SK-N-SH (cell line): ENCODE data around the gene UBE2L6. TPM values are rescaled to one million over a fixed set of nuclear protein-coding genes. Genes with fewer than 3 reads are reported as not detected.
A peak's percentile ranks its signal among the peaks of the same experiment; 100 is the strongest.

Source experiments
- CTCF ChIA-PET: fragments of 300-600, 350-600 bp; formaldehyde crosslinking; extraction: SDS; loops from one replicate; lab custom pipeline; 2021; lab: Yijun Ruan, JAX
- POLR2A ChIA-PET: fragments of 350-600 bp; sonication (Branson Sonifier 250); formaldehyde crosslinking; extraction: SDS; loops from one replicate; lab custom pipeline; 2020; ENCODE audit warnings: antibody characterized with exemption, inconsistent platforms; lab: Yijun Ruan, JAX
- DNase-seq: peaks from one replicate; pipeline ENCODE4 v3.0.0; 2012
- H2AFZ ChIP-seq: fragments of 200-600 bp; sonication (generic); 2 replicates; pipeline ENCODE4 v1.8.1; 2016; ENCODE audit warnings: antibody characterized with exemption, mild to moderate bottlenecking, low read depth
- H3F3A ChIP-seq: fragments of 200-600 bp; sonication (generic); replicated peaks from 2 replicates; pipeline ENCODE3; 2016; ENCODE audit warnings: antibody characterized with exemption, mild to moderate bottlenecking; ENCODE audit not compliant: insufficient read depth
- H3K27ac ChIP-seq, 2 experiments: fragments of 200-500 bp in 1 of 2; fragments of 200-600 bp in 1 of 2; sonication (Bioruptor generic) in 1 of 2; sonication (generic), shearing (Covaris generic) in 1 of 2; 2 replicates each; pipeline versions ENCODE4 v1.5.1 to v1.6.1; 2014 to 2016; ENCODE audit warnings: low read depth in 2 of 2, inconsistent platforms in 1 of 2, low read length in 1 of 2, mild to moderate bottlenecking in 1 of 2, mixed read lengths in 1 of 2
- H3K27me3 ChIP-seq: fragments of 200-600 bp; sonication (generic), shearing (Covaris generic); 2 replicates; pipeline ENCODE4 v1.6.1; 2016; ENCODE audit warnings: mixed run types; ENCODE audit not compliant: insufficient read depth
- H3K36me3 ChIP-seq, 2 experiments: fragments of 200-500 bp in 1 of 2; fragments of 200-600 bp in 1 of 2; sonication (Bioruptor generic) in 1 of 2; sonication (generic) in 1 of 2; replicated peaks in 1 of 2; 2 replicates each; pipeline versions ENCODE3 to v1.5.1; 2014 to 2016; ENCODE audit warnings: low read length in 1 of 2, mild to moderate bottlenecking in 1 of 2; ENCODE audit not compliant: insufficient read depth in 2 of 2, control insufficient read depth in 1 of 2
- H3K4me1 ChIP-seq, 2 experiments: fragments of 200-500 bp in 1 of 2; fragments of 200-600 bp in 1 of 2; sonication (Bioruptor generic) in 1 of 2; sonication (generic), shearing (Covaris generic) in 1 of 2; 2 replicates each; pipeline versions ENCODE4 v1.5.1 to v1.6.1; 2014 to 2016; ENCODE audit warnings: low read depth in 1 of 2, low read length in 1 of 2, mixed run types in 1 of 2; ENCODE audit not compliant: insufficient read depth in 2 of 2, control insufficient read depth in 1 of 2
- H3K4me2 ChIP-seq: fragments of 200-600 bp; sonication (generic), shearing (Covaris generic); 2 replicates; pipeline ENCODE4 v1.6.1; 2017; ENCODE audit warnings: mixed run types
- H3K4me3 ChIP-seq, 2 experiments: fragments of 200-500 bp in 1 of 2; fragments of 200-600 bp in 1 of 2; sonication (Bioruptor generic) in 1 of 2; sonication (generic), shearing (Covaris generic) in 1 of 2; 2 replicates each; pipeline versions ENCODE4 v1.5.1 to v1.8.1; 2014 to 2016; ENCODE audit warnings: low read depth in 2 of 2, inconsistent platforms in 1 of 2, low read length in 1 of 2, mild to moderate bottlenecking in 1 of 2, mixed read lengths in 1 of 2, moderate library complexity in 1 of 2
- H3K79me2 ChIP-seq: fragments of 200-600 bp; sonication (generic); 2 replicates; pipeline ENCODE4 v1.8.1; 2017; ENCODE audit warnings: mild to moderate bottlenecking; ENCODE audit not compliant: insufficient read depth
- H3K9ac ChIP-seq: fragments of 200-600 bp; sonication (generic); 2 replicates; pipeline ENCODE4 v1.6.1; 2017; ENCODE audit warnings: mixed run types
- H3K9me2 ChIP-seq: fragments of 200-600 bp; sonication (generic); 2 replicates; pipeline ENCODE4 v1.6.1; 2017; ENCODE audit warnings: mixed run types
- H3K9me3 ChIP-seq: fragments of 200-600 bp; sonication (generic); 2 replicates; pipeline ENCODE4 v1.6.1; 2017; ENCODE audit warnings: mixed run types, mild to moderate bottlenecking, moderate library complexity
- H4K20me1 ChIP-seq: fragments of 200-600 bp; sonication (generic); 2 replicates; pipeline ENCODE4 v1.6.1; 2017; ENCODE audit warnings: mild to moderate bottlenecking, mixed run types; ENCODE audit not compliant: insufficient read depth
- CHD2 ChIP-seq: fragments of 150-350 bp; IDR thresholded peaks from 2 replicates; pipeline ENCODE4 v1.6.1; 2018; ENCODE audit warnings: low read length; ENCODE audit not compliant: partially characterized antibody
- GATA2 ChIP-seq: sonication (generic); formaldehyde crosslinking; IDR thresholded peaks from 2 replicates; pipeline ENCODE4 v1.5.0; 2020; ENCODE audit warnings: mild to moderate bottlenecking, missing genetic modification reagents
- JUND ChIP-seq: IDR thresholded peaks from 2 replicates; pipeline ENCODE4 v1.4.0; 2012
- MAX ChIP-seq: IDR thresholded peaks from 2 replicates; pipeline ENCODE4 v1.4.0; 2012; ENCODE audit warnings: low read depth
- RCOR1 ChIP-seq: fragments of 150-350 bp; IDR thresholded peaks from 2 replicates; pipeline ENCODE4 v1.6.1; 2017; ENCODE audit warnings: antibody characterized with exemption, low read length
- REST ChIP-seq: IDR thresholded peaks from 2 replicates; pipeline ENCODE4 v1.6.1; 2012; ENCODE audit warnings: mild to moderate bottlenecking, low read depth, low read length, moderate library complexity
- RFX5 ChIP-seq: IDR thresholded peaks from 2 replicates; pipeline ENCODE4 v1.6.1; 2012; ENCODE audit warnings: mild to moderate bottlenecking, improper control_type of control experiment, low read length
- TEAD4 ChIP-seq: IDR thresholded peaks from 2 replicates; pipeline ENCODE4 v1.4.0; 2012; ENCODE audit warnings: mild to moderate bottlenecking, borderline replicate concordance; ENCODE audit not compliant: insufficient read depth
- USF1 ChIP-seq: IDR thresholded peaks from 2 replicates; pipeline ENCODE4 v1.4.0; 2012; ENCODE audit warnings: low read depth, borderline replicate concordance
- ZBTB33 ChIP-seq: IDR thresholded peaks from 2 replicates; pipeline ENCODE4 v1.4.0; 2012; ENCODE audit warnings: low read depth, borderline replicate concordance
- WGBS: methylation state at CpG from one replicate; pipeline ENCODE4 v1.1.6; 2017; ENCODE audit warnings: low lambda C conversion rate; 5-methylcytosine and 5-hydroxymethylcytosine counted together
- polyA plus RNA-seq, 3 experiments: library from polyadenylated mRNA; depleted of rRNA; stranded (reverse); fragments of >200 nt; gene quantifications; 2 replicates each; pipeline ENCODE4 v1.2.3, GENCODE V29; 2012

UBE2L6 gene
- polyA plus RNA-seq, 1 of the 3 experiments (the other 2 are of a cell fraction) = 77.0 TPM

- Histone ChIP-seq H2AFZ (peak overlapping the region; percentile 85), H3K27ac (no peak overlapping the region; a peak in 1 of 4 replicates), H3K36me3 (no peaks in the 10 kb centered on the region), H3K27me3 (no peaks in the 10 kb centered on the region), H3K4me1 (peaks cover 0 to 9% of the 10 kb centered on the region in 2 experiments; a peak in 1 of 4 replicates), H4K20me1 (no peaks in the 10 kb centered on the region), H3K4me3 (peak overlapping the region; percentile 69 to 78), H3K9ac (peak overlapping the region; percentile 40), H3K9me3 (no peaks in the 10 kb centered on the region), H3F3A (no peaks in the 10 kb centered on the region), H3K9me2 (no peaks in the 10 kb centered on the region), H3K4me2 (peak overlapping the region; percentile 94), H3K79me2 (no peaks in the 10 kb centered on the region)
- POLR2A ChIA-PET = interaction anchor here (0.8 to 1.9 kb wide), 3 partner anchors 12 to 21 kb away, joined by 3 to 5 read pairs (median 3); no protein-coding TSS in a partner anchor
- CTCF ChIA-PET = interaction anchor here (0.8 to 6.9 kb wide), 15 partner anchors 13 to 169 kb away, joined by 3 to 106 read pairs (median 7); partner anchors contain the start of genes RTN4RL2, TIMM10 and UBE2L6
- WGBS = 1% methylated on average over 51 of the region's 57 CpGs
- TF ChIP-seq REST (no peak), MAX (0 out of 2 replicates have a peak, but pooled peaks have one; percentile 13), USF1 (0 out of 2 replicates have a peak, but pooled peaks have one; percentile 9)
- peak; percentile 79 for DNase-seq
These were observed 52.7 kb downstream of the UBE2L6 start for GRCh38 chr11:57514538-57515331.

GRCh38 chr11:57513911-57514537 is 53.4 kb downstream of the UBE2L6 start:
- CTCF ChIA-PET = interaction anchor here (0.6 to 6.9 kb wide), 14 partner anchors 13 to 168 kb away, joined by 3 to 106 read pairs (median 10); partner anchors contain the start of genes RTN4RL2, TIMM10 and UBE2L6
- Histone ChIP-seq H3K4me3 (peak overlapping the region; percentile 69 to 78), H3K4me1 (peaks cover 0 to 9% of the 10 kb centered on the region in 2 experiments; a peak in 1 of 4 replicates), H3K9me2 (no peaks in the 10 kb centered on the region), H3K27me3 (no peaks in the 10 kb centered on the region), H3K4me2 (peak overlapping the region; percentile 94), H3K36me3 (no peaks in the 10 kb centered on the region), H3K9me3 (no peaks in the 10 kb centered on the region), H2AFZ (no peak overlapping the region), H3K9ac (no peak overlapping the region), H3K79me2 (no peaks in the 10 kb centered on the region), H4K20me1 (no peaks in the 10 kb centered on the region), H3K27ac (no peak overlapping the region), H3F3A (no peaks in the 10 kb centered on the region)
- POLR2A ChIA-PET = interaction anchor here (1.9 kb wide), 1 partner anchor 15 kb away, joined by 5 read pairs; no protein-coding TSS in a partner anchor
- peak; percentile 72 for DNase-seq
- WGBS = 82% methylated on average over 3 of the region's 35 CpGs
- TF ChIP-seq CHD2 (no peak), ZBTB33 (no peak), GATA2 (CRISPR knock-in tag) (no peak), TEAD4 (no peak), RCOR1 (no peak), JUND (no peak), REST (no peak), USF1 (no peak), RFX5 (no peak)
